Keratinocyte (primary cell): ENCODE measurements around the gene FIZ1.

ENCODE experiments used
- CTCF ChIP-seq, 3 experiments: IDR thresholded peaks in 1 of 3; conservative IDR thresholded peaks in 1 of 3; optimal IDR thresholded peaks in 1 of 3; 2 replicates in 2 of 3; 3 replicates in 1 of 3; pipeline versions ENCODE3 to v1.5.1; 2011; ENCODE audit warnings: low read length in 3 of 3, mild to moderate bottlenecking in 3 of 3, moderate library complexity in 2 of 3, control low read depth in 1 of 3, inconsistent platforms in 1 of 3; ENCODE audit not compliant: insufficient read depth in 2 of 3; ENCODE audit errors: extremely low read depth in 1 of 3
- EZH2 ChIP-seq: IDR thresholded peaks from one replicate; pipeline ENCODE4 v1.6.1; 2012; ENCODE audit warnings: inconsistent platforms, mild to moderate bottlenecking, low read length, moderate library complexity

GRCh38 chr19:55618426-55618825 is 19.1 kb upstream of the FIZ1 start:
- no peak for TF ChIP-seq CTCF (optimal IDR thresholded peaks at IDR 0.05 in 1 of 3, IDR thresholded peaks at IDR 0.05 in 1 of 3, conservative IDR thresholded peaks at IDR 0.05 in 1 of 3; ENCODE audit: extremely low read depth in 1 of 3, insufficient read depth in 2 of 3, low read length in 3 of 3)
- no peak for TF ChIP-seq EZH2
